ENCODE measurements around the gene PRDM12.

PRDM12 gene

DNA sequence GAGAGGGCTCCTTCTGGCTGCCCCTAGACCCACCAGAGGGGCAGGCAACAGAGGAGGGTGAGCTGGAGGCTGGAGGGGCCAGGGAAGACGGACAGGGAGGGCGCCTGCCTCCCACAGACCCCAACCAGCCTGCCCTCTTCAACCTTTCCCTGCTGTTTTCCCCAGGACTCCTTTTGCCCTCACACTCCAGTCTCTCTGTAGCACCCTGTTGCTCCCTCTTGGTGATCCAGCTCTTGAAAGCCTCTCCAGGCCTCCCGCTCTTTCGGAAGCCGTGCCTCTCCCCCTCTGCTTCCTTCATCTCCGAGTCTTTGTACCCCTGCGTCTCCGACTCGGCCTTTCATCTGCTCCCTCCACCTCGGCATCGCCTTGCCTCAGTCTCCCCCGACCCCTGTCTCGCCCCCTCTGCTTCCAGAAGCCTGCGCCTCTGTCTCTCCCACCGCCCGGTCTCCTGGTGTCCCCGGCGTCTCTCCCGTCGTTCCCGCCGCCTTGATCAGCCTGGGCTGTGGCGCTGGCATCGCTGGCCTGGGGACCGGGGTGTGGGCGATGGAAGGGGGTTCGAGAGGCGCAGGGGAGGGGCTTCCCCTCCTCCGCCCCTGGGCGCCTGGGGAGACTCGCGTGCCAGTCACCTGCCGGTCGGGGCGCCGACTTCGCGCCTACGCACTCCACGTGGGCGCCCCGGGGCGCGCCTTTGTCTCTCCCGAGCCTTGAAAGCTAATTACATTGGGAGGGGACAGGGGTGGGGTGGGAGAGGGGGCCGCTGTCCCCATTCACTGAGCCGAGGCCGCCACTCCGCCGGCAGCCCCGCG lies 5.3 kb upstream of the PRDM12 start:
- no peak for TF ChIP-seq EZH2phosphoT487 (IDR thresholded peaks at IDR 0.05; ENCODE audit: borderline replicate concordance, low read length)
- TF ChIP-seq, protein P1, sequence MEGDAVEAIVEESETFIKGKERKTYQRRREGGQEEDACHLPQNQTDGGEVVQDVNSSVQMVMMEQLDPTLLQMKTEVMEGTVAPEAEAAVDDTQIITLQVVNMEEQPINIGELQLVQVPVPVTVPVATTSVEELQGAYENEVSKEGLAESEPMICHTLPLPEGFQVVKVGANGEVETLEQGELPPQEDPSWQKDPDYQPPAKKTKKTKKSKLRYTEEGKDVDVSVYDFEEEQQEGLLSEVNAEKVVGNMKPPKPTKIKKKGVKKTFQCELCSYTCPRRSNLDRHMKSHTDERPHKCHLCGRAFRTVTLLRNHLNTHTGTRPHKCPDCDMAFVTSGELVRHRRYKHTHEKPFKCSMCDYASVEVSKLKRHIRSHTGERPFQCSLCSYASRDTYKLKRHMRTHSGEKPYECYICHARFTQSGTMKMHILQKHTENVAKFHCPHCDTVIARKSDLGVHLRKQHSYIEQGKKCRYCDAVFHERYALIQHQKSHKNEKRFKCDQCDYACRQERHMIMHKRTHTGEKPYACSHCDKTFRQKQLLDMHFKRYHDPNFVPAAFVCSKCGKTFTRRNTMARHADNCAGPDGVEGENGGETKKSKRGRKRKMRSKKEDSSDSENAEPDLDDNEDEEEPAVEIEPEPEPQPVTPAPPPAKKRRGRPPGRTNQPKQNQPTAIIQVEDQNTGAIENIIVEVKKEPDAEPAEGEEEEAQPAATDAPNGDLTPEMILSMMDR (IDR thresholded peaks at IDR 0.05; ENCODE audit: low read depth, low read length, poor library complexity, severe bottlenecking), result no peak
- Histone ChIP-seq H3K9me2 (replicated peaks; ENCODE audit: control insufficient read depth, low read length) (no peaks in the 10 kb centered on the region), H3F3A (ENCODE audit: control insufficient read depth, insufficient read depth) (no peaks in the 10 kb centered on the region), H3K9me3 (ENCODE audit: control insufficient read depth, insufficient read depth, low read length) (no peaks in the 10 kb centered on the region), H3K27ac (ENCODE audit: low read depth, low read length) (no peak overlapping the region), H3K4me1 (ENCODE audit: control insufficient read depth, low read length) (no peaks in the 10 kb centered on the region), H3K4me3 (ENCODE audit: low read length) (no peak overlapping the region), H4K20me1 (ENCODE audit: control insufficient read depth, insufficient read depth, low read depth, low read length) (no peaks in the 10 kb centered on the region), H3K27me3 (ENCODE audit: control insufficient read depth, low read length) (peaks cover 18% of the 10 kb centered on the region), H3K79me2 (ENCODE audit: control insufficient read depth, low read length) (no peaks in the 10 kb centered on the region), H3K36me3 (ENCODE audit: control insufficient read depth, low read length) (no peaks in the 10 kb centered on the region), H3K4me2 (ENCODE audit: low read length) (no peak overlapping the region)

DNA sequence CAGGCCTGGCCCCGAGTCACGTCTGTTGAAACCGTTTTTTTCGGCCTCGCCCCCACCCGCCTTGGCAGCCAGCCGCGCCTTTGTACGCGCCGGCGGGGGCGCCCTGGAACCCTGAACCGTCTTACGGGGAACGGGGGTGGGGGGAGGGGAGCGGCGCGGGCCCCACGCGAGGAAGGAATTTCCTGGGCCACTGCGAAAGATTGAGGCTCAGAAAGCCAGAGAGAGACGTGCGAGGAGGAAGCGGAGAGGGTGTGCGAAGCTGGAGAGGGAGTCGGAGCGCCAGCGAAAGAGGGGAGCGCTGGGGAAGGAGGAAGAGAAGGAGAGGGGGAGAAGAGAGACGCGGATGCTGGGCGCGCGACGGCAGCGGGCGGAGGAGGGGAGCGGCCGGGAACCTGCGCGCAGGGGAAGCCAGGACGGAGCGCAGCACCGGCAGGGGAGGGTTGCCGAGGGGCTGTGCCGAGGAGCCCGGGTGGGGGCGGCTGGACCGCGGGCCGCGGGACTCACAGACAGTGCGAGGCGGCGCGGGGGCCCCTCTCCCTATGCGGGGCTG lies 4.6 kb upstream of the PRDM12 start:
- Histone ChIP-seq H3K4me1 (ENCODE audit: control insufficient read depth, low read length) (no peaks in the 10 kb centered on the region), H3K79me2 (ENCODE audit: control insufficient read depth, low read length) (no peaks in the 10 kb centered on the region), H4K20me1 (ENCODE audit: control insufficient read depth, insufficient read depth, low read depth, low read length) (no peaks in the 10 kb centered on the region), H3K9me2 (replicated peaks; ENCODE audit: control insufficient read depth, low read length) (no peaks in the 10 kb centered on the region), H3K4me2 (ENCODE audit: low read length) (no peak overlapping the region), H3K4me3 (ENCODE audit: low read length) (no peak overlapping the region), H3K9me3 (ENCODE audit: control insufficient read depth, insufficient read depth, low read length) (no peaks in the 10 kb centered on the region), H3K27ac (ENCODE audit: low read depth, low read length) (no peak overlapping the region), H3F3A (ENCODE audit: control insufficient read depth, insufficient read depth) (no peaks in the 10 kb centered on the region), H3K36me3 (ENCODE audit: control insufficient read depth, low read length) (no peaks in the 10 kb centered on the region), H3K27me3 (ENCODE audit: control insufficient read depth, low read length) (peaks cover 18% of the 10 kb centered on the region)
- TF ChIP-seq, protein P1 (IDR thresholded peaks at IDR 0.05; ENCODE audit: low read depth, low read length, poor library complexity, severe bottlenecking), result no peak
- TF ChIP-seq EZH2phosphoT487 (IDR thresholded peaks at IDR 0.05; ENCODE audit: borderline replicate concordance, low read length), result no peak

DNA sequence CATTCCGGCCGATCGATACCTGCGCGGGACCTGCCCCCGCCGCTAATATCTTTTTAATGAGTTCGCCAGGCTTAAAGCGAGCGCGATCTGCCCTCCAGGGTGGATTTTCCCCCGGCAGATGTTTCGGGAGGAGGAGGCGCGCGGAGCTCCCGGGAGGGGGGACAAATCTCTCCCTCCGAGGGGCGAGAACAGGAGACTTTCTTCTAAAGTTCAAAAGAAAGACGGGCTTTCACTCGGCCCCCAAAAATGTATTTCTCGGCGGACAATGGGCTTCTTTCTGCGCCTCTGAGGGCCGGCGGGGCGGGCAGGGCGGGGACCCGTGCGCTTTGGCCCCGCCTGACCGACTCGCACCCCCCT lies 4.1 kb upstream of the PRDM12 start:
- H3K27me3 ChIP-seq (ENCODE audit: control insufficient read depth, low read length), result peaks cover 18% of the 10 kb centered on the region
- H3K4me2 ChIP-seq (ENCODE audit: low read length), result no peak overlapping the region
- H3K9me3 ChIP-seq (ENCODE audit: control insufficient read depth, insufficient read depth, low read length), result no peaks in the 10 kb centered on the region
- no peaks in the 10 kb centered on the region for H3K9me2 ChIP-seq (replicated peaks; ENCODE audit: control insufficient read depth, low read length)
- TF ChIP-seq, protein P1 (IDR thresholded peaks at IDR 0.05; ENCODE audit: low read depth, low read length, poor library complexity, severe bottlenecking), result no peak
- no peak for TF ChIP-seq EZH2phosphoT487 (IDR thresholded peaks at IDR 0.05; ENCODE audit: borderline replicate concordance, low read length)
- H3K27ac ChIP-seq (ENCODE audit: low read depth, low read length), result no peak overlapping the region
- H3F3A ChIP-seq (ENCODE audit: control insufficient read depth, insufficient read depth), result no peaks in the 10 kb centered on the region
- H3K79me2 ChIP-seq (ENCODE audit: control insufficient read depth, low read length), result no peaks in the 10 kb centered on the region
- no peaks in the 10 kb centered on the region for H4K20me1 ChIP-seq (ENCODE audit: control insufficient read depth, insufficient read depth, low read depth, low read length)
- no peaks in the 10 kb centered on the region for H3K4me1 ChIP-seq (ENCODE audit: control insufficient read depth, low read length)
- H3K4me3 ChIP-seq (ENCODE audit: low read length), result no peak overlapping the region
- H3K36me3 ChIP-seq (ENCODE audit: control insufficient read depth, low read length), result no peaks in the 10 kb centered on the region

Data from DOHH2 (cell line).